Epithelial cell of proximal tubule (primary cell): Measurements from ENCODE around the gene C2CD4D. TPM values are rescaled to one million over a fixed set of nuclear protein-coding genes. Genes with fewer than 3 reads are reported as not detected.
A peak's percentile ranks its signal among the peaks of the same experiment; 100 is the strongest.

Source experiments
- DNase-seq: peaks from one replicate; pipeline ENCODE4 v3.0.0-alpha.2; 2011; ENCODE audit warnings: low read depth
- H3K4me3 ChIP-seq: 2 replicates; pipeline ENCODE4 v1.5.1; 2011; ENCODE audit warnings: low read depth, mild to moderate bottlenecking, low read length
- total RNA-seq: library from RNA; depleted of rRNA; stranded (reverse); fragments of >200 nt; gene quantifications from 2 replicates; pipeline ENCODE4 v1.2.3, GENCODE V29; 2015
- TF ChIP-seq, protein P1 (sequence below): conservative IDR thresholded peaks from 2 replicates; pipeline ENCODE4 v1.5.1; 2012; ENCODE audit warnings: low read depth, mild to moderate bottlenecking, low read length

Gene C2CD4D
- total RNA-seq, 1 donor from 2014 or later = 1.0 TPM

DNA sequence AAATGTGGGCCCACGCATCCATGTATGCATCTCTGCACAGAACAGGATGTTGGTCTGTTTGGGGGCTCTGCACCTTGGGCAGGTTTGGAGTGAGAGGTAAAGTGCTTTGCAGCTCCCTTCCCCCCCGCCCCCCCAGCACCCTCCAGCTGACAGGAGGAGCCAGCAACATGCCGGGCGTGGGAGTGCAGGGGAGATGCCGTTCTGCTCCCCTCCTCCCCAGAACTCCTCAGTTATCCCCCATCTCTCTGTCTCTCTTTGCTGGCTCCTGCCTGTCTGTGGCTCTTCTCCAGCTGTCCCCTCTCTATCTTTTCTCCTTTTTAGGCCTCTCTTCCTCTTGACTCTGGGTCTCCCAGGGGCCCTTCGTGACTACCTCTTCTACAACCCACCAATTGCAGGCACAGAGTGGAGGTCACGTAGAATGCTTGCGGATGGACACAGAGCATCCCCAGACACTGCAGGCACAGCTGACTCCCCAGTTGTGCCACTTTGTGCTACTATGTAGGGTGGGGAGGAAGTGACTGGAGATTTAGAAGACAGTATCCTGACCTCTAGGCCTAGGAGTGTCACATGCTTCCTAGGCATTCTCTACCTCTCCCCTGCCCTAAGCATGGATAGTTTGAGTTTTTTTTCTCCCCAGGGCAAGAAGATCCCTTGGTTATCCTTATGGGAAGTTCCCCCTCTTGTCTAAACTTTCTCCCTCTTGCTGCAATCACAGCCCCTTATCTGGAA, 6.3 kb downstream of the C2CD4D start:
- no peak overlapping the region for H3K4me3 ChIP-seq
- TF ChIP-seq, protein P1, sequence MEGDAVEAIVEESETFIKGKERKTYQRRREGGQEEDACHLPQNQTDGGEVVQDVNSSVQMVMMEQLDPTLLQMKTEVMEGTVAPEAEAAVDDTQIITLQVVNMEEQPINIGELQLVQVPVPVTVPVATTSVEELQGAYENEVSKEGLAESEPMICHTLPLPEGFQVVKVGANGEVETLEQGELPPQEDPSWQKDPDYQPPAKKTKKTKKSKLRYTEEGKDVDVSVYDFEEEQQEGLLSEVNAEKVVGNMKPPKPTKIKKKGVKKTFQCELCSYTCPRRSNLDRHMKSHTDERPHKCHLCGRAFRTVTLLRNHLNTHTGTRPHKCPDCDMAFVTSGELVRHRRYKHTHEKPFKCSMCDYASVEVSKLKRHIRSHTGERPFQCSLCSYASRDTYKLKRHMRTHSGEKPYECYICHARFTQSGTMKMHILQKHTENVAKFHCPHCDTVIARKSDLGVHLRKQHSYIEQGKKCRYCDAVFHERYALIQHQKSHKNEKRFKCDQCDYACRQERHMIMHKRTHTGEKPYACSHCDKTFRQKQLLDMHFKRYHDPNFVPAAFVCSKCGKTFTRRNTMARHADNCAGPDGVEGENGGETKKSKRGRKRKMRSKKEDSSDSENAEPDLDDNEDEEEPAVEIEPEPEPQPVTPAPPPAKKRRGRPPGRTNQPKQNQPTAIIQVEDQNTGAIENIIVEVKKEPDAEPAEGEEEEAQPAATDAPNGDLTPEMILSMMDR = no peak
- DNase-seq = no peak

DNA sequence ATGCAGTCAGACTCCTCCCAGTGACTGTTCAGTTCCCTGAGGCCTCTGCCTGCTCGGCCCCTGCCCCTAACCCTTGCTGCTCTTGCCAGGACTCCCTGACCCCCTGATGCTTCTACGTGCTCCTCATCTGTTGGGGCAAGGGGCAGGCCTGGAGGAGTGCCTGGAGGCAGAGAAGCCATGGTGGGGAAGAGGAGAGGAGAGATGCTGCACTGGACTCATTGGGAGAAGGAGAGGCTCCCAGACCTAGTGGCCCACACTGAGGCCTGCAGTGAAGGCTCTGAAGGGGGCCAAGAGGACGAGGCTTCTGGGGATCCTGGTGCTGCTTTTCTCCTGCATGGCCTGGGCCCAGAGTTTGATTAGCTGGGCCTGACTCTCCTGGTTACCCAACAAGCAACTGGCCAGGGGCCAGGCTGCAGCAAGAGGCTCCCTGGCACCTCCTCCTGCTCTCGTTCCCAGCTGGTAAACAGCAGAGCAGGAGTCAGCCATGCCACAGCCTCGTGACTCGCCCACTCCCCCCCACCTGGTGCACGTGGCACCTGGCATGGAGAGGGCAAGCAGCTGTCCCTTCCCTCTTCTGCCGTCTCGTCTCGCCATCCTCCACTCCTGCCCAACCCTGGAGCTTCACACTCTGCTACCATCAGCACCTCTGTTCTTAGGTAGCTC, 7.2 kb downstream of the C2CD4D start:
- peak; percentile 52 for DNase-seq
- H3K4me3 ChIP-seq = peak overlapping the region; percentile 26
- TF ChIP-seq, protein P1 = no peak

DNA sequence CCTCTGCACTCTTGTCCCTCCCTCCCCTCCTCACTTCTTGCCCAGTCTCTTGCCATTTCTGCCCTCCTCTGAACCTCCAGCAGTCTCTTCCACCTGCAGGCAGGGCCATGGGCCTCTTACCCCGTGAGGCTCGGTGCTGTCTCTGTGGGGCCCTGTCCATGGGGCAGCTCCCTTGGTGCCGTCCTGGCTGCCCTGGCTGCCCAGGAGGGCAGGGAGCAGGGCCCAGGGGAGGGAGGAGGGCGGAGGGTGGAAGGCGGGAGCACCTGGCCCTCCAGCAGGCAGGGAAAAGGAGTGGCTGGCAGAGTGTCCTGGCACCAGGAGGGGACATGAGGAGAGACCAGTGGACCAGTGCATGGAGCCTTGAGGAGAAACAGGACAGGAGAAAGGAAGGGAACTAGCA, 8.0 kb downstream of the C2CD4D start, which contains the start of gene RORC:
RORC (minus strand) TSS at position 198 of the 400 bp plus-strand sequence; CDS start at position 160, 38 bp downstream.
- TF ChIP-seq, protein P1 = no peak
- H3K4me3 ChIP-seq = peak within 1 kb of the TSS; percentile 69
- DNase-seq = no peak

DNA sequence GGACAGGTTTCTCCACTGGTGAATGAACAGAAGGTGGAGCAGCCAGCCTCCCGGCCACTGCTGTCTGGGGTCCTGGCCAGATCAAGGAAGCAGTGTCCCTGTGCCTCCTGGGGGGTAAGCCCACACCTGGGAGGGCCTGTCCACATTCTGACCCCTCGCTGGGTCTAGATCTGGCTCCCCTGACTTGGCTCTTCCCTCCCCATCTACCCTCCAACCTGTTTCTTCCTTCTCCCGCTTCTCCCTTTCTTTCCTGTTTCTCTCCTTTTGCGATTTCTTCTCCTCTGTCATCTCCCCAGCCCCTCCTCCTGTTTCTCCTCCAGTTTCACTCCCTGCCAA, 8.4 kb downstream of the C2CD4D start:
- H3K4me3 ChIP-seq = peak overlapping the region; percentile 69
- DNase-seq = no peak
- TF ChIP-seq, protein P1 = no peak

DNA sequence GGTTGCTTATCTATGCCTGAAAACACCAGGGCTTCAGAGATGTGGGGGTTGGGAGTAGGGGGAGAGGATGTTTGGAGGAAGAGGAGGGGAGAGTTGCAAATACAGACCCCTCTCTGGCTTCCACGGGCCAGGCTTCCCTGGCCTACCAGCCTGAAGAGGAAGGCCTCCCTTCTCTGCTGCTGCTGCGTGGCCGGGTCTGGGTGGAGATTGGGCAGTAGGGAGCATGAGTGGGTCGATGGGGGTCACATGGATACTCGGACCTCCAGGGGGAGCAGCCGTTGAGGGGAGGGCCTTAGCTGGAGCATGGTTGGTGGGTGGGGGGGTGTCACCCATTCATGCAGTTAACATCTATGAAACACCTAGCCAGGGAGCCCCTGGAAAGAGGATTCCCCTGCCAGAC, 9.6 kb downstream of the C2CD4D start:
- TF ChIP-seq, protein P1 = no peak
- DNase-seq = no peak
- peak overlapping the region; percentile 69 for H3K4me3 ChIP-seq

DNA sequence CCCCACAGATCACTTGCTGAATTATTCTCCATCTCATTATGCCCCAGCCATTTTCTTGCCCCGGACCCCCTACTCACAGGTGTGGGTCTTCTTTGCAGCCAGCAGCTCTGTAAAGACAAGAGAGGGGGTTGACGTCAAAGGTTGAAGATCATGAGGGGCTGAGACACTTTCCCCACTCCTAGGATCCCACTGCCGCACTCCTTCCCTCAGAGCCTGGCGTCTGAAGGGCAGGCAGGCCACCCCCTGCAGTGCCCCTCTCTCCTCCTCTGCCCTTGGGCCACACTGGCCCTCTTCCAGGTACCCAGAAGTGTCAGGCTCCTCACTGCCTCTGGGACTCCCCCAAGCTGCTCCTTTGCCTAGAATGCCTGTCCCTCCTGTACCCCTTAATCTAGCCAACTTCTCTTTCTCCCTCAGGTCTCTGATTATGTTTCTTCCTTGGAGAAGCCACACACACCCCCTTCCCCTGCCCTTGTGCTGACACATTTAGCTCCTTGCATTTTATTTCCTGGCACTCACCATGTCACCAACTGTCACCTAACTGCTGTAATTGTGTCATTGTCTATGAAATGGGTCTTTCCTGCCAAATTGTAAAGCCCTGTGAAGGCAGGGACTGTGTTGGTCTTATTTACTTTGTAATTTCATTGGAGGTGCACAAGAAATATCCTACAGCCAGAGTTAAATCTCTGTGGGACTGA, 10.1 kb downstream of the C2CD4D start:
- TF ChIP-seq, protein P1 = no peak
- no peak for DNase-seq

More for the DNA sequence above, 10.1 kb downstream of the C2CD4D start:
- no peak overlapping the region for H3K4me3 ChIP-seq
